IMR-90 (cell line): ENCODE results near the gene ANK3. TPM values are rescaled to one million over a fixed set of nuclear protein-coding genes. Genes with fewer than 3 reads are reported as not detected.

Source experiments
- ATAC-seq: fragments of 200-7000 bp; cut with Tn5 transposase; 2 replicates; pipeline ENCODE4 v1.9.1; 2020; ENCODE audit warnings: low read depth, mild to moderate bottlenecking, moderate library complexity
- BruUV-seq: library from RNA; stranded (reverse); fragments of 400-500 nt; replicated peaks from 2 replicates; lab custom pipeline; 2021; lab: Mats Ljungman, UMichigan
- CTCF ChIA-PET: fragments of 300-600 bp; formaldehyde crosslinking; extraction: SDS; loops from one replicate; lab custom pipeline; 2021; ENCODE audit warnings: antibody characterized with exemption; lab: Yijun Ruan, JAX
- POLR2A ChIA-PET: fragments of 300-600 bp; sonication (Branson Sonifier 250); formaldehyde crosslinking; loops from one replicate; lab custom pipeline; 2022; ENCODE audit warnings: antibody characterized with exemption; ENCODE audit not compliant: unreplicated experiment; lab: Charles Lee
- DNase-seq: peaks from one replicate; pipeline ENCODE4 v3.0.0; 2013
- H2AFZ ChIP-seq: replicated peaks from 2 replicates; pipeline ENCODE3; 2013; ENCODE audit warnings: low read length, mild to moderate bottlenecking; ENCODE audit not compliant: poor library complexity
- H2AK5ac ChIP-seq: 2 replicates; pipeline ENCODE4 v1.6.1; 2013; ENCODE audit warnings: low read depth, low read length, inconsistent platforms
- H2AK9ac ChIP-seq: replicated peaks from 2 replicates; pipeline ENCODE3; 2013; ENCODE audit warnings: mild to moderate bottlenecking, low read depth, low read length, moderate library complexity; ENCODE audit not compliant: poor library complexity
- H2BK120ac ChIP-seq: 2 replicates; pipeline ENCODE4 v1.6.1; 2013; ENCODE audit warnings: low read depth, low read length, inconsistent platforms
- H2BK15ac ChIP-seq: 3 replicates; pipeline ENCODE4 v1.6.1; 2013; ENCODE audit warnings: low read depth, low read length, inconsistent platforms
- H2BK20ac ChIP-seq: 2 replicates; pipeline ENCODE4 v1.6.1; 2013; ENCODE audit warnings: low read depth, mild to moderate bottlenecking, inconsistent platforms, low read length, moderate library complexity
- H2BK5ac ChIP-seq: 2 replicates; pipeline ENCODE4 v1.6.1; 2013; ENCODE audit warnings: mild to moderate bottlenecking, low read depth, low read length, inconsistent platforms; ENCODE audit not compliant: poor library complexity, severe bottlenecking
- H3K14ac ChIP-seq: replicated peaks from 2 replicates; pipeline ENCODE4 v1.6.1; 2013; ENCODE audit warnings: low read depth, low read length, inconsistent platforms
- H3K18ac ChIP-seq: 2 replicates; pipeline ENCODE4 v1.6.1; 2013; ENCODE audit warnings: low read depth, low read length, control low read depth
- H3K23ac ChIP-seq: 2 replicates; pipeline ENCODE4 v1.6.1; 2013; ENCODE audit warnings: low read depth, low read length, inconsistent platforms
- H3K27ac ChIP-seq: 2 replicates; pipeline ENCODE4 v1.5.1; 2013; ENCODE audit warnings: mild to moderate bottlenecking, control low read depth, low read length; ENCODE audit not compliant: insufficient read depth
- H3K27me3 ChIP-seq: 2 replicates; pipeline ENCODE4 v1.6.1; 2013; ENCODE audit warnings: low read length; ENCODE audit not compliant: control insufficient read depth, insufficient read depth
- H3K36me3 ChIP-seq: 2 replicates; pipeline ENCODE4 v1.6.1; 2013; ENCODE audit warnings: low read length, mixed read lengths; ENCODE audit not compliant: control insufficient read depth, insufficient read depth
- H3K4ac ChIP-seq: 2 replicates; pipeline ENCODE4 v1.6.1; 2013; ENCODE audit warnings: low read depth, low read length, inconsistent platforms
- H3K4me1 ChIP-seq: 2 replicates; pipeline ENCODE4 v1.6.1; 2013; ENCODE audit warnings: low read length, mixed read lengths; ENCODE audit not compliant: control insufficient read depth, insufficient read depth
- H3K4me2 ChIP-seq: 2 replicates; pipeline ENCODE4 v1.6.1; 2013; ENCODE audit warnings: low read depth, mild to moderate bottlenecking, control low read depth, low read length, moderate library complexity
- H3K4me3 ChIP-seq: 2 replicates; pipeline ENCODE4 v1.5.1; 2013; ENCODE audit warnings: low read depth, mild to moderate bottlenecking, control low read depth, low read length, moderate library complexity; ENCODE audit not compliant: insufficient read depth
- H3K56ac ChIP-seq: 2 replicates; pipeline ENCODE4 v1.6.1; 2013; ENCODE audit warnings: low read length, inconsistent platforms; ENCODE audit not compliant: insufficient read depth; ENCODE audit errors: extremely low read depth
- H3K79me1 ChIP-seq, 2 experiments: 2 replicates each; pipeline ENCODE4 v1.6.1; 2013; ENCODE audit warnings: low read length in 2 of 2, inconsistent platforms in 1 of 2, low read depth in 1 of 2
- H3K9ac ChIP-seq: 2 replicates; pipeline ENCODE4 v1.6.1; 2013; ENCODE audit warnings: low read depth, low read length, control low read depth
- H3K9me1 ChIP-seq: 2 replicates; pipeline ENCODE4 v1.6.1; 2013; ENCODE audit warnings: low read length, inconsistent platforms; ENCODE audit not compliant: insufficient read depth
- H3K9me3 ChIP-seq: 2 replicates; pipeline ENCODE4 v1.6.1; 2013; ENCODE audit warnings: low read length; ENCODE audit not compliant: control insufficient read depth, insufficient read depth
- H4K20me1 ChIP-seq: 2 replicates; pipeline ENCODE4 v1.6.1; 2013; ENCODE audit warnings: low read length, inconsistent platforms; ENCODE audit not compliant: insufficient read depth
- H4K5ac ChIP-seq: 2 replicates; pipeline ENCODE4 v1.6.1; 2013; ENCODE audit warnings: mild to moderate bottlenecking, low read depth, low read length, control low read depth
- H4K8ac ChIP-seq, 2 experiments: 2 replicates each; pipeline ENCODE4 v1.6.1; 2013; ENCODE audit warnings: low read depth in 2 of 2, low read length in 2 of 2, control low read depth in 1 of 2, inconsistent platforms in 1 of 2
- H4K91ac ChIP-seq: 2 replicates; pipeline ENCODE4 v1.6.1; 2013; ENCODE audit warnings: low read depth, low read length, inconsistent platforms; ENCODE audit not compliant: insufficient read depth
- BHLHE40 ChIP-seq: fragments of 150-350 bp; IDR thresholded peaks from 2 replicates; pipeline ENCODE4 v1.6.1; 2016; ENCODE audit warnings: mild to moderate bottlenecking, low read depth, low read length
- POLR2A ChIP-seq: IDR thresholded peaks from 2 replicates; pipeline ENCODE4 v1.6.1; 2012; ENCODE audit warnings: mild to moderate bottlenecking, low read depth, low read length
- RCOR1 ChIP-seq: IDR thresholded peaks from 2 replicates; pipeline ENCODE4 v1.6.1; 2012; ENCODE audit warnings: mild to moderate bottlenecking, low read length, improper control_type of control experiment; ENCODE audit not compliant: insufficient replicate concordance
- USF2 ChIP-seq: fragments of 150-350 bp; IDR thresholded peaks from 2 replicates; pipeline ENCODE4 v1.6.1; 2017; ENCODE audit warnings: mild to moderate bottlenecking, antibody characterized with exemption, low read length, low read depth
- WGBS, 2 experiments: methylation state at CpG; one replicate each; pipeline versions ENCODE4 v1.1.5 to v1.1.7; 2013; ENCODE audit warnings: missing lambda C conversion rate in 2 of 2; ENCODE audit not compliant: insufficient read length in 1 of 2; ENCODE audit errors: extremely low coverage in 2 of 2; 5-methylcytosine and 5-hydroxymethylcytosine counted together
- dilution Hi-C: fragments of 300-500 bp; cut with HindIII; formaldehyde crosslinking; loops from one replicate; pipeline ENCODE4 v1.14.3; 2018; ENCODE audit warnings: low sequenced_read_pairs; ENCODE audit not compliant: unreplicated experiment
- in situ Hi-C: fragments of 300-500 bp; cut with MboI; formaldehyde crosslinking; loops from 3 replicates; pipeline ENCODE4 v1.14.3; 2019; ENCODE audit warnings: low sequenced_read_pairs, inconsistent platforms, mixed read lengths
- intact Hi-C: fragments of 100-400 bp; cut with micrococcal nuclease; formaldehyde crosslinking; loops from 2 replicates; pipeline ENCODE4 v1.10.0; 2022
- polyA plus RNA-seq, 3 experiments: library from polyadenylated mRNA; depleted of rRNA; stranded (reverse); fragments of >200 nt; gene quantifications; 2 replicates each; pipeline ENCODE4 v1.2.3, GENCODE V29; 2012; ENCODE audit warnings: low replicate concordance in 1 of 3
- total RNA-seq: library from RNA; depleted of rRNA; stranded (reverse); fragments of >200 nt; gene quantifications from 2 replicates; pipeline ENCODE4 v1.2.3, GENCODE V29; 2012

The ANK3 gene
- total and polyA plus RNA-seq, 2 of the 4 experiments (the other 2 are of a cell fraction) = 0.63 to 1.8 TPM

- Histone ChIP-seq H3K18ac (no peak overlapping the region), H3K4me1 (no peaks in the 10 kb centered on the region), H3K56ac (no peak overlapping the region), H3K27me3 (peaks cover 10% of the 10 kb centered on the region), H2AK9ac (no peak overlapping the region), H3K23ac (no peak overlapping the region), H2AFZ (no peak overlapping the region), H2BK15ac (no peak overlapping the region), H3K36me3 (no peaks in the 10 kb centered on the region), H3K4me2 (no peak overlapping the region), H2AK5ac (no peak overlapping the region), H3K9ac (no peak overlapping the region), H4K8ac (no peak overlapping the region), H3K4ac (no peak overlapping the region), H2BK5ac (no peak overlapping the region), H4K5ac (no peak overlapping the region), H3K27ac (no peak overlapping the region), H3K9me3 (no peaks in the 10 kb centered on the region), H3K79me1 (no peaks in the 10 kb centered on the region), H4K20me1 (no peaks in the 10 kb centered on the region), H3K14ac (no peak overlapping the region), H3K9me1 (no peaks in the 10 kb centered on the region), H3K4me3 (no peak overlapping the region), H2BK20ac (no peak overlapping the region), H4K91ac (no peak overlapping the region), H2BK120ac (no peak overlapping the region)
- BruUV-seq = no TSS peak
- dilution Hi-C loops = no loop called here
- no peak for DNase-seq
- POLR2A ChIA-PET = no interaction called here
- intact Hi-C loops = no loop called here
- CTCF ChIA-PET = interaction anchor here (0.6 to 1.3 kb wide), 3 partner anchors 8 to 436 kb away, joined by 3 read pairs; no protein-coding TSS in a partner anchor
- in situ Hi-C loops = loop anchor here (25.0 kb wide), 1 partner anchor 575 kb away; no protein-coding TSS in a partner anchor
- no peak for ATAC-seq
- no CpG with 5 or more reads among the region's 1 CpG for WGBS, 2 experiments
- TF ChIP-seq USF2 (no peak), BHLHE40 (no peak), RCOR1 (no peak), POLR2A (no peak)
These were observed 177.5 kb downstream of the ANK3 start for GRCh38 chr10:60212195-60212594.
